KMS-11 (cell line): ENCODE data around the gene DLG2.

ENCODE experiments used
- H2AFZ ChIP-seq: fragments of 200-600 bp; sonication (generic); 2 replicates; pipeline ENCODE4 v1.6.1; 2016; ENCODE audit warnings: antibody characterized with exemption, mixed run types, low read depth
- H3K27ac ChIP-seq: fragments of 200-600 bp; sonication (generic); 2 replicates; pipeline ENCODE4 v1.6.1; 2016; ENCODE audit warnings: mild to moderate bottlenecking, mixed run types
- H3K27me3 ChIP-seq: fragments of 200-600 bp; sonication (generic); 2 replicates; pipeline ENCODE4 v1.6.1; 2017; ENCODE audit warnings: mild to moderate bottlenecking, low read depth, mixed run types, moderate library complexity; ENCODE audit not compliant: insufficient read depth
- H3K36me3 ChIP-seq: fragments of 200-600 bp; sonication (generic); 2 replicates; pipeline ENCODE4 v1.6.1; 2017; ENCODE audit warnings: mild to moderate bottlenecking, mixed run types; ENCODE audit not compliant: insufficient read depth
- H3K4me1 ChIP-seq: fragments of 200-600 bp; sonication (generic); 2 replicates; pipeline ENCODE4 v1.6.1; 2016; ENCODE audit warnings: mild to moderate bottlenecking, low read depth, mixed run types; ENCODE audit not compliant: poor library complexity, severe bottlenecking
- H3K4me2 ChIP-seq: fragments of 200-600 bp; sonication (generic); 2 replicates; pipeline ENCODE4 v1.7.0; 2016; ENCODE audit warnings: mild to moderate bottlenecking, mixed run types
- H3K4me3 ChIP-seq: fragments of 200-600 bp; sonication (generic); IDR thresholded peaks from 2 replicates; pipeline ENCODE4 v1.6.1; 2017; ENCODE audit warnings: low read depth, low read length, mixed read lengths; ENCODE audit not compliant: insufficient read depth
- H3K79me2 ChIP-seq: fragments of 200-600 bp; sonication (generic); 2 replicates; pipeline ENCODE4 v1.6.1; 2016; ENCODE audit warnings: low read depth, mixed run types; ENCODE audit not compliant: insufficient read depth
- H3K9ac ChIP-seq: fragments of 200-600 bp; sonication (generic); 2 replicates; pipeline ENCODE4 v1.6.1; 2016; ENCODE audit warnings: mild to moderate bottlenecking, mixed run types
- H4K20me1 ChIP-seq: fragments of 200-600 bp; sonication (generic); 2 replicates; pipeline ENCODE4 v1.6.1; 2016; ENCODE audit warnings: mild to moderate bottlenecking, mixed run types; ENCODE audit not compliant: insufficient read depth
- CTCF ChIP-seq: fragments of 200-600 bp; sonication (generic); conservative IDR thresholded peaks from 2 replicates; pipeline ENCODE4 v1.6.1; 2017; ENCODE audit warnings: low read depth, mild to moderate bottlenecking, antibody characterized with exemption, low read length, moderate library complexity, mixed read lengths

DLG2 gene

GRCh38 chr11:84465040-84465439 is 1162.1 kb downstream of the DLG2 start:
- H3K79me2 ChIP-seq: no peaks in the 10 kb centered on the region
- H3K36me3 ChIP-seq: no peaks in the 10 kb centered on the region
- no peak overlapping the region for H2AFZ ChIP-seq
- no peaks in the 10 kb centered on the region for H3K27me3 ChIP-seq
- H3K27ac ChIP-seq: no peak overlapping the region
- no peak for TF ChIP-seq CTCF
- H3K4me2 ChIP-seq: no peak overlapping the region
- H3K9ac ChIP-seq: no peak overlapping the region
- no peaks in the 10 kb centered on the region for H3K4me1 ChIP-seq
- no peak overlapping the region for H3K4me3 ChIP-seq
- H4K20me1 ChIP-seq: no peaks in the 10 kb centered on the region

DNA sequence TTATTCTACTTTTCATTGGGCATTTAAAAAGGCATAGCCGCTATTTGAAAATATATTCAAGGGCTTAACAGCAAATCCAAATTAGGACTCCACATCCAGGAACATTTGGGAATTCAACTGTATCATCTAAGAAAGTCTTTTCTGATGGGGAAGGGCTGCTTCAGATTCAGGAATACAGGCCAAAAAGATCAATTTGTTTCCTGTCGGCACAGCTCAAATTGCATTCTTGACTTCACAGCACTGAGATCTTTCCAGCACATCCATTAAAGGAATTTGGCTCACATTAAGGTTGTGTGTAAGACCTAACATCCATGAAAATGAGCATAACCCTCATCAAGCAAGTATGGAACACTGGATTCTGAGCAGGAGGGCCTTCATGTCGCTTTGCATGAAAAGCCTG is 1171.5 kb downstream of the DLG2 start:
- H3K4me3 ChIP-seq: no peak overlapping the region
- H2AFZ ChIP-seq: no peak overlapping the region
- no peaks in the 10 kb centered on the region for H3K36me3 ChIP-seq
- H4K20me1 ChIP-seq: no peaks in the 10 kb centered on the region; the same call in 1 of the 2 replicates
- no peak for TF ChIP-seq CTCF
- H3K79me2 ChIP-seq: no peaks in the 10 kb centered on the region
- H3K27me3 ChIP-seq: no peaks in the 10 kb centered on the region
- no peak overlapping the region for H3K9ac ChIP-seq
- no peak overlapping the region for H3K27ac ChIP-seq
- no peak overlapping the region for H3K4me2 ChIP-seq
- H3K4me1 ChIP-seq: no peaks in the 10 kb centered on the region

- Histone ChIP-seq H3K9ac (no peak overlapping the region), H3K79me2 (no peaks in the 10 kb centered on the region), H3K4me1 (no peaks in the 10 kb centered on the region), H3K27ac (no peak overlapping the region), H3K4me3 (no peak overlapping the region), H2AFZ (no peak overlapping the region), H3K27me3 (no peaks in the 10 kb centered on the region), H4K20me1 (no peaks in the 10 kb centered on the region), H3K4me2 (no peak overlapping the region), H3K36me3 (no peaks in the 10 kb centered on the region)
- TF ChIP-seq CTCF: no peak
Measured at GRCh38 chr11:84452211-84452610, 1174.9 kb downstream of the DLG2 start.

DNA sequence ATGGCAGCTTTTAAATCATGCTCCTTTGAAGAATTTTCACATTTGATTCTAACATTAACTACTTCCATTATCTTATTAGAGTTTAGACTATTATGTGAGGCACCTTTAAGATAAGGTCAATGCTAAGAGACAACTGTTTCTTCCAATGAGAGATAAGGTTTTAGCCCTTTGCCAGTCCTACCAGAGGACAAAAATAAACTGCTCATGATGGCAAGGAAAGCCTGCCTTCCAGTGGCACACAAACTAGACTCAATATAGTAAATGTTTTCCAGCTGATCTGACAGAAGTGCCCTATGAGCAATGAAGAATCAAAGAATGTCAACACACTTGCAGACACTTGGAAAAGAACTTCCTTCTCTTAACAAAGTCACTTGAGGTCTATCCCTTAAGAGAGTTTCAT is 1188.6 kb downstream of the DLG2 start:
- H3K4me2 ChIP-seq: no peak overlapping the region
- no peak overlapping the region for H3K27ac ChIP-seq
- H3K27me3 ChIP-seq: no peaks in the 10 kb centered on the region
- no peaks in the 10 kb centered on the region for H3K79me2 ChIP-seq
- no peak for TF ChIP-seq CTCF
- no peak overlapping the region for H2AFZ ChIP-seq
- no peak overlapping the region for H3K4me3 ChIP-seq
- H3K9ac ChIP-seq: no peak overlapping the region
- H3K36me3 ChIP-seq: no peaks in the 10 kb centered on the region
- no peaks in the 10 kb centered on the region for H4K20me1 ChIP-seq
- no peaks in the 10 kb centered on the region for H3K4me1 ChIP-seq
